Measurements from ENCODE around the gene MACIR.

GRCh38 chr5:103256178-103256577 is 2.4 kb upstream of the MACIR start:
- TF ChIP-seq CTCF (IDR thresholded peaks at IDR 0.05) = no peak
- TF ChIP-seq POLR2A (IDR thresholded peaks at IDR 0.05) = no peak
